Activated CD8-positive, alpha-beta T cell treated with anti-CD3 and anti-CD28 coated beads, Interleukin-2, amount 10 ng/mL, durations not matched to agents 7 days and 5 days (primary cell): Measurements from ENCODE around the gene MLC1. TPM values are rescaled to one million over a fixed set of nuclear protein-coding genes. Genes with fewer than 3 reads are reported as not detected.
"Not testable (repeated sequence)": the region's sequence is repeated elsewhere in the genome, so short reads cannot be mapped to it uniquely, and the experiment has no call there.

Source experiments
- ATAC-seq: fragments of 150-1000 bp; cut with Tn5 transposase; one replicate; pipeline ENCODE4 v1.10.0; 2021; ENCODE audit warnings: moderate library complexity
- CTCF ChIA-PET: fragments of 350-600 bp; sonication (Branson Sonifier 250); formaldehyde crosslinking; loops from one replicate; lab custom pipeline; 2021; ENCODE audit warnings: antibody characterized with exemption; lab: Charles Lee
- POLR2A ChIA-PET: fragments of 350-600 bp; sonication (Branson Sonifier 250); formaldehyde crosslinking; loops from one replicate; lab custom pipeline; 2021; ENCODE audit warnings: antibody characterized with exemption; lab: Charles Lee
- DNase-seq: peaks from one replicate; pipeline ENCODE4 v3.0.0-alpha.2; 2020
- H3K27ac Mint-ChIP-seq: one replicate; pipeline ENCODE4 v1.8.0; 2021; ENCODE audit warnings: mild to moderate bottlenecking, mixed read lengths
- H3K27me3 Mint-ChIP-seq: one replicate; pipeline ENCODE4 v1.8.0; 2021; ENCODE audit warnings: low read depth, mixed read lengths
- H3K36me3 Mint-ChIP-seq: one replicate; pipeline ENCODE4 v1.8.0; 2021; ENCODE audit warnings: low read depth, mixed read lengths
- H3K4me1 Mint-ChIP-seq: one replicate; pipeline ENCODE4 v1.8.0; 2021; ENCODE audit warnings: low read depth, mixed read lengths
- H3K4me3 Mint-ChIP-seq: one replicate; pipeline ENCODE4 v1.8.0; 2021; ENCODE audit warnings: mild to moderate bottlenecking, mixed read lengths
- H3K9me3 Mint-ChIP-seq: one replicate; pipeline ENCODE4 v1.8.0; 2022; ENCODE audit warnings: mixed read lengths; ENCODE audit not compliant: insufficient read depth
- total RNA-seq, 2 experiments: library from RNA; stranded (reverse); gene quantifications; one replicate each; pipeline ENCODE4 v1.2.3, GENCODE V29; 2021

The MLC1 gene
- total RNA-seq, 2 experiments from 2014 or later, result 8.3 to 9.4 TPM

GRCh38 chr22:50098052-50098451 is 12.8 kb upstream of the MLC1 start:
- Mint-ChIP-seq H3K9me3 (no peaks in the 10 kb centered on the region), H3K27me3 (peaks cover 32% of the 10 kb centered on the region), H3K4me3 (no peak overlapping the region), H3K36me3 (no peaks in the 10 kb centered on the region), H3K27ac (no peak overlapping the region), H3K4me1 (peaks cover 21% of the 10 kb centered on the region)
- ATAC-seq (no peak), DNase-seq (no peak)
- POLR2A ChIA-PET, result no interaction called here
- CTCF ChIA-PET, result no interaction called here

GRCh38 chr22:50092342-50092741 is 7.1 kb upstream of the MLC1 start:
- H3K4me3 Mint-ChIP-seq, result no peak overlapping the region
- H3K36me3 Mint-ChIP-seq, result no peaks in the 10 kb centered on the region
- CTCF ChIA-PET, result no interaction called here
- H3K27me3 Mint-ChIP-seq, result peaks cover 23% of the 10 kb centered on the region
- no peaks in the 10 kb centered on the region for H3K4me1 Mint-ChIP-seq
- POLR2A ChIA-PET, result no interaction called here
- H3K27ac Mint-ChIP-seq, result no peak overlapping the region
- peaks cover 9% of the 10 kb centered on the region for H3K9me3 Mint-ChIP-seq
- no peak for ATAC-seq
- DNase-seq, result no peak

GRCh38 chr22:50091092-50091768 is 6.0 kb upstream of the MLC1 start:
- POLR2A ChIA-PET, result no interaction called here
- Mint-ChIP-seq H3K27ac (no peak overlapping the region), H3K27me3 (peaks cover 12% of the 10 kb centered on the region), H3K9me3 (peaks cover 18% of the 10 kb centered on the region), H3K36me3 (no peaks in the 10 kb centered on the region), H3K4me3 (no peak overlapping the region), H3K4me1 (no peaks in the 10 kb centered on the region)
- ATAC-seq, result no peak
- CTCF ChIA-PET, result no interaction called here
- no peak for DNase-seq

GRCh38 chr22:50090412-50090714 is 5.1 kb upstream of the MLC1 start:
- Mint-ChIP-seq H3K36me3 (no peaks in the 10 kb centered on the region), H3K27ac (no peak overlapping the region), H3K9me3 (peaks cover 18% of the 10 kb centered on the region), H3K27me3 (peaks cover 9% of the 10 kb centered on the region), H3K4me3 (no peak overlapping the region), H3K4me1 (no peaks in the 10 kb centered on the region)
- POLR2A ChIA-PET, result no interaction called here
- DNase-seq, result no peak
- no peak for ATAC-seq
- CTCF ChIA-PET, result no interaction called here

GRCh38 chr22:50089682-50090411 is 4.6 kb upstream of the MLC1 start, which contains the start of gene MOV10L1:
MOV10L1 (plus strand) TSS chr22:50090006; CDS start chr22:50090089, 83 bp downstream.
- CTCF ChIA-PET, result no interaction called here

GRCh38 chr22:50089231-50089630 is 4.0 kb upstream of the MLC1 start:
- Mint-ChIP-seq H3K9me3 (peaks cover 18% of the 10 kb centered on the region), H3K4me1 (no peaks in the 10 kb centered on the region), H3K4me3 (no peak overlapping the region), H3K36me3 (no peaks in the 10 kb centered on the region), H3K27ac (no peak overlapping the region), H3K27me3 (peaks cover 7% of the 10 kb centered on the region)
- DNase-seq (no peak), ATAC-seq (no peak)
- POLR2A ChIA-PET, result no interaction called here
- CTCF ChIA-PET, result no interaction called here

More at GRCh38 chr22:50089682-50090411, 4.6 kb upstream of the MLC1 start, which contains the start of gene MOV10L1:
- H3K36me3 Mint-ChIP-seq, result no peaks in the 10 kb centered on the region
- H3K9me3 Mint-ChIP-seq, result peaks cover 18% of the 10 kb centered on the region
- no peak within 1 kb of the TSS for H3K27ac Mint-ChIP-seq
- H3K4me3 Mint-ChIP-seq, result no peak within 1 kb of the TSS
- DNase-seq (no peak), ATAC-seq (no peak)
- H3K4me1 Mint-ChIP-seq, result no peaks in the 10 kb centered on the region
- peaks cover 7% of the 10 kb centered on the region for H3K27me3 Mint-ChIP-seq
- POLR2A ChIA-PET, result no interaction called here

GRCh38 chr22:50088096-50088495 is 2.9 kb upstream of the MLC1 start:
- ChIA-PET POLR2A (no interaction called here), CTCF (no interaction called here)
- no peak overlapping the region for H3K27ac Mint-ChIP-seq
- peaks cover 3% of the 10 kb centered on the region for H3K27me3 Mint-ChIP-seq
- peaks cover 18% of the 10 kb centered on the region for H3K9me3 Mint-ChIP-seq
- H3K36me3 Mint-ChIP-seq, result no peaks in the 10 kb centered on the region
- DNase-seq, result no peak
- no peak overlapping the region for H3K4me3 Mint-ChIP-seq
- peaks cover under 1% of the 10 kb centered on the region for H3K4me1 Mint-ChIP-seq
- no peak for ATAC-seq

GRCh38 chr22:50087646-50088045 is 2.4 kb upstream of the MLC1 start:
- ChIA-PET CTCF (interaction anchor here (1.2 kb wide), 1 partner anchor 24 kb away, joined by 3 read pairs; no protein-coding TSS in a partner anchor), POLR2A (no interaction called here)
- Mint-ChIP-seq H3K9me3 (peaks cover 18% of the 10 kb centered on the region), H3K36me3 (no peaks in the 10 kb centered on the region), H3K27ac (peak overlapping the region; percentile 15), H3K4me1 (peaks cover 3% of the 10 kb centered on the region), H3K4me3 (no peak overlapping the region), H3K27me3 (peaks cover 3% of the 10 kb centered on the region)
- no peak for ATAC-seq
- no peak for DNase-seq

- not testable (repeated sequence) for H3K27me3 Mint-ChIP-seq, H3K36me3 Mint-ChIP-seq, H3K27ac Mint-ChIP-seq, ATAC-seq, H3K4me1 Mint-ChIP-seq, DNase-seq, H3K4me3 Mint-ChIP-seq
- POLR2A ChIA-PET, result interaction anchor here (2.4 kb wide), 1 partner anchor 25 kb away, joined by 17 read pairs; no protein-coding TSS in a partner anchor
- CTCF ChIA-PET, result interaction anchor here (1.2 to 1.8 kb wide), 2 partner anchors 19 to 25 kb away, joined by 3 to 9 read pairs; no protein-coding TSS in a partner anchor
- H3K9me3 Mint-ChIP-seq, result peaks cover 18% of the 10 kb centered on the region
Observed at GRCh38 chr22:50086975-50087374, 1.7 kb upstream of the MLC1 start.

- ATAC-seq (no peak), DNase-seq (no peak)
- ChIA-PET CTCF (interaction anchor here (1.0 to 2.1 kb wide), 6 partner anchors 19 to 319 kb away, joined by 3 to 9 read pairs (median 4); no protein-coding TSS in a partner anchor), POLR2A (interaction anchor here (1.3 to 2.4 kb wide), 2 partner anchors 21 to 25 kb away, joined by 4 to 17 read pairs; no protein-coding TSS in a partner anchor)
- peaks cover 3% of the 10 kb centered on the region for H3K4me1 Mint-ChIP-seq
- H3K27me3 Mint-ChIP-seq, result no peaks in the 10 kb centered on the region
- H3K27ac Mint-ChIP-seq, result no peak overlapping the region
- H3K9me3 Mint-ChIP-seq, result peaks cover 18% of the 10 kb centered on the region
- H3K4me3 Mint-ChIP-seq, result no peak overlapping the region
- no peaks in the 10 kb centered on the region for H3K36me3 Mint-ChIP-seq
Observed at GRCh38 chr22:50086526-50086925, 1.3 kb upstream of the MLC1 start.

- Mint-ChIP-seq H3K4me1 (peaks cover 3% of the 10 kb centered on the region), H3K27me3 (no peaks in the 10 kb centered on the region), H3K4me3 (no peak overlapping the region), H3K27ac (no peak overlapping the region), H3K9me3 (peaks cover 18% of the 10 kb centered on the region), H3K36me3 (no peaks in the 10 kb centered on the region)
- POLR2A ChIA-PET, result interaction anchor here (2.4 kb wide), 1 partner anchor 27 kb away, joined by 17 read pairs; no protein-coding TSS in a partner anchor
- no peak for DNase-seq
- CTCF ChIA-PET, result interaction anchor here (0.6 to 2.1 kb wide), 3 partner anchors 44 to 64 kb away, joined by 3 to 8 read pairs (median 4); no protein-coding TSS in a partner anchor
- ATAC-seq, result no peak
Observed at GRCh38 chr22:50084614-50085021, 608 bp downstream of the MLC1 start.

GRCh38 chr22:50084080-50084477 is 1.1 kb downstream of the MLC1 start:
- Mint-ChIP-seq H3K36me3 (no peaks in the 10 kb centered on the region), H3K27me3 (no peaks in the 10 kb centered on the region), H3K9me3 (peaks cover 16% of the 10 kb centered on the region), H3K27ac (no peak overlapping the region), H3K4me3 (no peak overlapping the region), H3K4me1 (peaks cover 3% of the 10 kb centered on the region)
- ChIA-PET CTCF (no interaction called here), POLR2A (no interaction called here)
- DNase-seq (no peak), ATAC-seq (no peak)
